ENCODE results near the gene ATAD1.
A peak's percentile ranks its signal among the peaks of the same experiment; 100 is the strongest.
"Not testable (repeated sequence)": the region's sequence is repeated elsewhere in the genome, so short reads cannot be mapped to it uniquely, and the experiment has no call there.

ATAD1 gene, protein sequence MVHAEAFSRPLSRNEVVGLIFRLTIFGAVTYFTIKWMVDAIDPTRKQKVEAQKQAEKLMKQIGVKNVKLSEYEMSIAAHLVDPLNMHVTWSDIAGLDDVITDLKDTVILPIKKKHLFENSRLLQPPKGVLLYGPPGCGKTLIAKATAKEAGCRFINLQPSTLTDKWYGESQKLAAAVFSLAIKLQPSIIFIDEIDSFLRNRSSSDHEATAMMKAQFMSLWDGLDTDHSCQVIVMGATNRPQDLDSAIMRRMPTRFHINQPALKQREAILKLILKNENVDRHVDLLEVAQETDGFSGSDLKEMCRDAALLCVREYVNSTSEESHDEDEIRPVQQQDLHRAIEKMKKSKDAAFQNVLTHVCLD

DNA sequence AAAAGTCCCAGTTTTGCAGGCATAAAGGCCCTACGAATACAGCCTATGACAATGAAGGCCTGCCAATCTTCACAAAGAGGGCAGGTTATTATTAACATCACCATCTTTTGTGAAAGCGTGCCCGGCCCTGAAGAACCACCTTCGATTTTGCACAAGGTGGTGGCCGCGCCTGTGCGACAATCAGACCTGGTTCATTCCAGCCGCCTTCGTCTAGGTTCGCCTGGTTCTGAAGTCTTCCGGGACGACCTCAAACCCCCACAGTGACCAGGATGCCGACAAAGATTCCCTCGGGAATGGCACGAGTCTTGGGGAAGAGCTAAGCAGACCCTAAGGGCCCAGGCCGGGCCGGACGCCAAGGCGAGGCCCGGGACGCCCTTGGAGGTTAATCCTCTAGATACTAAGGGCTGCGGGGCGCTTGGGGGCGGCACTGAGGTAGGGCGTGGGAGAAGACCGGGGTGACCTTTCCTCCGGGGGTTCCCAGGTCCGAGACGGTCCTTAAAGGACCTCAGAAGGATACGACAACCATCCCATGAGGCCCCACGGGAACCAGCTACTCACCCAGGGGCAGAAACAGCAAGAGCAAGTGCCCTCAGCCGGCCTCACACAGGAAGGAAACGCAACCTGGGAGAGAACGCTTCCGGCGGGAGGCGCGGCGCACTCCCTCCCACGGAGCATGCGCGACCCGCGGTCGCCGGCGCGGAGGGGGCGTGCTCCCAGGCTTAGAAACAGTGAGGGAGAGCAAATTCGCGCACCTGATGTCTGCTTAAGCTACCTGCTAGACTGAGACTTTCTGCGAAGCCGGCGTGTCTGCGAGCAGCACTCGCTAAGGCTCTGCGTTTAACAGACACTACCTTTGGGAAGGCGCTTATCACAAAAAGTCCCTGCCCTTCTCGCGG, at the start of gene ATAD1:
TSS of gene ATAD1 (minus strand) at position 618 of the 896 bp plus-strand sequence. CDS start 3,627 bp downstream, outside the sequence.
- peak; percentile 40 for DNase-seq

DNA sequence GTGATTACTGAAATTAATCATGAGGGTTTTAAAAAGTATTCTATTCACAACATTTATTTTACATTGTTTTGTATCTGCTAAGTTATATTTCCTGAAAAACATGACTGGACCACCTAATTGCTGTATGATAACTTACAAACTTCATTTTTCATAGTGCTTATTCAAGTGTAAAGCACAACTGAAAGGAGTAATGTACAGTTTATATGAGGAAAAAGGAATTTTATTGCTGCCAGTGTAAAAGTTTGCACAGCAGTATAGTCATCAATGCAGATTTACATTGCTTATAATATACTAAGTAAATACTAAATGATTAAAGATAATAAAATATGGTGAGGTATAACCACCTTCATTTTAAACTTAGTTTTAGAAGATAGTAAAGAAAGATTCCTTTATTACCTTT, 49.4 kb upstream of the ATAD1 start:
- DNase-seq, result no peak

DNA sequence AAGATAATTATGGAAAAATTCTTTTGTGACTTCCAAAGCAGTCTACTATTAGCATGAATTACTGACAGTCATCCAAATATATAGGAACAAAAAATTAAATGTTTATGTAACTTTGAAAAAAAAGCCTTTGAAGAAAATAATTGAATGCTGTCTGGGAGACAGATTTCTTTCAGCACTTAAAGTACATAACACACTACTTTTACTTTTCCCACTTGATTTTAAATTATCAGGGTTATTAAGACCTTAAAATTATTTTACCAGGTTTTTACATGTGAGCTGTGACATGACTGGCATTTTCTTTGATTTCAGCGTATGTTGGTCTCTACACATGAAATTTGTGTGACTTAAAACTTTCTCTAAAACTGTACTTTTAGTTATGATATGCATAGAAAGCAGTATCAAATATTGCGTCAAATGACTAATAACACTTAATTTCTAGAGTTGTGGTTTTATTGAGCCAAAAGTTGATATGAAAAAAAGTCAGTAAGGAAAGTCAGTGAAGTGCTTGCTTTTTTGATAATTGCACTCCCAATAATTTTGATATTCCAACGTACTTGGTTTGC, 48.5 kb upstream of the ATAD1 start:
- no peak for DNase-seq

DNA sequence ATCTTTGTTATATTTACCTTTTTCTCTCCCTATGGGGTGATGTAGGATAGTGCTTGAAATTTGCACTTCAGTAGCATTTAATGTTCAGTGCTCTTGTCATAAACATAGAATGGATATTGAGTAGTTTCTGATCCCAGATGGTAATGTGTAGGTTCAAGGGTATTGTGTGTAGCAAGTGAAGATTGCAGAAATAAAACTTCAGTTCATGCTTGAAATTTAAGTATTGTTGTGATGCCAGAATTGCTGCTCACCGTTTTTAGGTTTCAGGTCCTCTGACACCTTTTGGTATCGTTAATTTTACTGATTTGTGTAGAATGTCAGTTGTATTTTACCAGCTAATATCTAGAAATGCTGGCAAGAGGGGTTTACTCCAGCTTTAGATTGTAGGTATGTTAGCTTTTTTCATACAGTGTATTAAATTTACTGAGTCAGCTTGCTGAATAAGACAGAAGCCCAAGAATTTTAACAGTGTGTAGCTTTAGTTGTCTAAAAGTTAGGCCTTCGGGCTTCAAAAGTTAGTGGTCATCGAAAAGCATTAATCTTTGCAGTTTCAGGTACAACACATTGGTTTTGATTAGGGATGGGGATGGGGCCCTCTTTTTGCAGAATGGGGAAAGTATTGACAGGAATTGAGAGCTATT, 47.3 kb upstream of the ATAD1 start:
- DNase-seq, result no peak

DNA sequence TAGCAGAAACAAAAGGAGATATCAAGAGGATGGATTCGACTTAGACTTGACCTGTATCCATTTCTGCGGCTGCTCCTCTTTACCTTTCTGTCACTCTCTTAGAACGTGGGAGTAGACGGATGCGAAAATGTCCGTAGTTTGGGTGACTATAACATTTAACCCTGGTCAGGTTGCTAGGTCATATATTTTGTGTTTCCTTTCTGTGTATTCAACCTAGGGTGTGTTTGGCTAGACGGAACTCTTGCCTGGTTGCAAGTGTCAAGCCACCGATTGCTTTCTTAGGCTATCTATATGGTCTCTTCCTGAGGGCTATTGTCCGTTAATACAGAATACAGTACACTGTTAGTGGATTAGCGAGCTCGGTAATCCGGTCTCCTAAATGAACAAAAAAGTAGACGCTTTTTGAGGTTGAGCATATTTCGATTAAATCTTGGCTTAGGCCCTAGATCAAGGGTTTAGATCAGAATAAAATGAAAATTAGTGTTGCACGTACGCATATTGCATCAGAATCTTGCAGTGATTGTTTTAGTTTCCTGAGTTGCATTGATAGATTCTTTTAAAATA, 46.6 kb upstream of the ATAD1 start:
- DNase-seq, result no peak

DNA sequence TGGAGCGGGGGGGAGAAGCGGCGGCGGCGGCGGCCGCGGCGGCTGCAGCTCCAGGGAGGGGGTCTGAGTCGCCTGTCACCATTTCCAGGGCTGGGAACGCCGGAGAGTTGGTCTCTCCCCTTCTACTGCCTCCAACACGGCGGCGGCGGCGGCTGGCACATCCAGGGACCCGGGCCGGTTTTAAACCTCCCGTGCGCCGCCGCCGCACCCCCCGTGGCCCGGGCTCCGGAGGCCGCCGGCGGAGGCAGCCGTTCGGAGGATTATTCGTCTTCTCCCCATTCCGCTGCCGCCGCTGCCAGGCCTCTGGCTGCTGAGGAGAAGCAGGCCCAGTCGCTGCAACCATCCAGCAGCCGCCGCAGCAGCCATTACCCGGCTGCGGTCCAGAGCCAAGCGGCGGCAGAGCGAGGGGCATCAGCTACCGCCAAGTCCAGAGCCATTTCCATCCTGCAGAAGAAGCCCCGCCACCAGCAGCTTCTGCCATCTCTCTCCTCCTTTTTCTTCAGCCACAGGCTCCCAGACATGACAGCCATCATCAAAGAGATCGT, 46.0 kb upstream of the ATAD1 start:
- DNase-seq, result not testable (repeated sequence)

DNA sequence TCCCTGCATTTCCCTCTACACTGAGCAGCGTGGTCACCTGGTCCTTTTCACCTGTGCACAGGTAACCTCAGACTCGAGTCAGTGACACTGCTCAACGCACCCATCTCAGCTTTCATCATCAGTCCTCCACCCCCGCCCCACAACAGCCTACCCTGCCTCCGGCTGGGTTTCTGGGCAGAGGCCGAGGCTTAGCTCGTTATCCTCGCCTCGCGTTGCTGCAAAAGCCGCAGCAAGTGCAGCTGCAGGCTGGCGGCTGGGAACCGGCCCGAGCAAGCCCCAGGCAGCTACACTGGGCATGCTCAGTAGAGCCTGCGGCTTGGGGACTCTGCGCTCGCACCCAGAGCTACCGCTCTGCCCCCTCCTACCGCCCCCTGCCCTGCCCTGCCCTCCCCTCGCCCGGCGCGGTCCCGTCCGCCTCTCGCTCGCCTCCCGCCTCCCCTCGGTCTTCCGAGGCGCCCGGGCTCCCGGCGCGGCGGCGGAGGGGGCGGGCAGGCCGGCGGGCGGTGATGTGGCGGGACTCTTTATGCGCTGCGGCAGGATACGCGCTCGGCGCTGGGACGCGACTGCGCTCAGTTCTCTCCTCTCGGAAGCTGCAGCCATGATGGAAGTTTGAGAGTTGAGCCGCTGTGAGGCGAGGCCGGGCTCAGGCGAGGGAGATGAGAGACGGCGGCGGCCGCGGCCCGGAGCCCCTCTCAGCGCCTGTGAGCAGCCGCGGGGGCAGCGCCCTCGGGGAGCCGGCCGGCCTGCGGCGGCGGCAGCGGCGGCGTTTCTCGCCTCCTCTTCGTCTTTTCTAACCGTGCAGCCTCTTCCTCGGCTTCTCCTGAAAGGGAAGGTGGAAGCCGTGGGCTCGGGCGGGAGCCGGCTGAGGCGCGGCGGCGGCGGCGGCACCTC, 45.3 kb upstream of the ATAD1 start, which contains the start of the genes KLLN and PTEN:
TSS of gene KLLN (minus strand) at position 481 of the 891 bp plus-strand sequence. CDS start 1,046 bp downstream, outside the sequence.
TSS of gene PTEN (plus strand) at position 573 of the 891 bp plus-strand sequence. CDS start 845 bp downstream, outside the sequence.
- DNase-seq, result peak; percentile 25

DNA sequence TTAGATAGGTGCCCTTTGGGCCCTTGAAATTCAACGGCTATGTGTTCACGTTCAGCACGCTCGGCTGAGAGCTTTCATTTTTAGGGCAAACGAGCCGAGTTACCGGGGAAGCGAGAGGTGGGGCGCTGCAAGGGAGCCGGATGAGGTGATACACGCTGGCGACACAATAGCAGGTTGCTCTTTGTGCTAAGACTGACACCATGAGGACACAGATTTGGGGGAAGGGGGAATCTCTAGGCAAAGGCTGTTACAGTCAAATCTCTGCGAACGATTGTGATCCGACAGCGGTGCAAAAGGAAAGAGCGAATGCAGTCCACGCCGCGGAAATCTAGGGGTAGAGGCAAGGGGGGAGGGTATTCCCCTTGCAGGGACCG, 44.6 kb upstream of the ATAD1 start:
- no peak for DNase-seq

DNA sequence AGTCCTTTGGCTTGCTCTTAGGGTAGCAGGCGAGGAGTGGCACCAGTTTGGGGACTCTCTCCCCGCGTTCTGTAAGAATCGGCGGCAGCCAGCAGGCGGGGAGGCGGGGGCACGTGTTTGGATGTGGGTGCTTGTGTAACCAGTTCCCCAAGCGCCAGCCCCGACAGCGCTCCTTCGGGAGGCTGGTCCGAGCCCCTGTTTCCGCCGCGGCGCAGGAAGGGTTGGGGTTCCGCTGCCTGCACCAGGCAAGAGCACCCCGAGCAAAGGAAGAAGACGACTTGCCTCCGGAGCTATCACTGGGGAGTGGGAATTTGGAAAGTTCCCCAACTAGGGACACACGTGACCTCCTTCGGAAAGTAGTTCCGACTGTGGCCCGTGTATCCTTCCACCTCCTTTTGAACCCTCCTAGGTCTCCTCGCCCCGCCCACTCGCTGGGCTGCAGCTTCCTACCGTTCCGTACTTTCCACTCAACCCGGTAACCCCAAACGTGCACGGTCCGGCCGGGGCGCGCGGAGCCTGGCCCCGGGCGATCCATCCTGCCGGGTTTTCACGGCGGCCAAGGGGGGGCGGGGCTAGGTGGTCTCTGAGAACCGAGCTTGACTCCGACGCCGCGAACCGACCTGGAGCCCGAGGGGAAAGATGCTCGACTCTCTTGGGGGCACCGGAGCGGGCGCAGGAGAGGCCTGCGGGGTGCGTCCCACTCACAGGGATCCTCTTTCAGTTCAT, 44.1 kb upstream of the ATAD1 start:
- DNase-seq, result no peak

DNA sequence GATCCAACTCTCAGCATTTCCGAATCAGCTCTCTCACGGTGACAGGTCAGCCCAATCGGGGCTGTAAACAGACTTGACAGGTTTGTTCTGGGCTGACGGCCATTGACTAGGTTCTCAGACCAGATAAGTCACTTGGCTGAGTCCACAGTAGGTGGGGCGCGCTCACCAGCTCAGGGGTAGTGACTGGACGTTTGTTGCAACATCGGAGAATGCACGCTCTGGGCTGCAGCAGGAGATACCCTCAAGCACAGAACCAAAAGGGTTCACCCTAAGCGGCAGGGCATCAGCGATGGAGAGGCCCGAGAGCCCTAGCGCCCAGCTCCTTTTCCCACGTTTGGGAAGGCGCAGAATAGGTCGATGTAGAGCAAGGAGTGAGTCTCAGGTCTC, 43.5 kb upstream of the ATAD1 start:
- no peak for DNase-seq

DNA sequence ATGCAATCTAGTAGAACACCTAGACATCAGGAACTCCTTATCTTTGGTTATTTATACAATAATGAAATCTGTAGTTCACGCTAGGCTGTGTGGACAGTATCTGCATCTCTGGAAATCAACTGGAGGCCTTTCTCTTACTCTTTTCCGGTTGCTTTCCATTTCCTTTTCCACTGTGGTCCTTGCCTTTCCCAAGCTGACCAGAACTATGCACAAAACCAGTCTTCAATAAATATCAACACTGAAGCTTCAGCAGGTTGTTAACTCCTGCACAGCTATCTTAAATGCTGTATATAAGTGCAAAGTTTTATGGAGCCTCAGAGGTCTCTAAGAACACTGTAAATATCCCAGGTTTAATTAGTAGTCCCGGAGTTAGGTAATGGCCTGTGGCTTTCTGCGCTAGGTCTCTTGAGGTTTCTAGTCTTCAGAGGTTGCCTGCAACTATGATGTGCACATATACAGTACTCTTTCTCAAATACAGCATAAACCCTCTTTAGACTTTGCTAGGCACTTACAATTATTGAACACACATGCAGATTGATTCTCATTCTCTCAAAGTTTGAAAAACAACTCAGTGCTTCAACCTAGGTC, 42.9 kb upstream of the ATAD1 start:
- DNase-seq, result no peak

DNA sequence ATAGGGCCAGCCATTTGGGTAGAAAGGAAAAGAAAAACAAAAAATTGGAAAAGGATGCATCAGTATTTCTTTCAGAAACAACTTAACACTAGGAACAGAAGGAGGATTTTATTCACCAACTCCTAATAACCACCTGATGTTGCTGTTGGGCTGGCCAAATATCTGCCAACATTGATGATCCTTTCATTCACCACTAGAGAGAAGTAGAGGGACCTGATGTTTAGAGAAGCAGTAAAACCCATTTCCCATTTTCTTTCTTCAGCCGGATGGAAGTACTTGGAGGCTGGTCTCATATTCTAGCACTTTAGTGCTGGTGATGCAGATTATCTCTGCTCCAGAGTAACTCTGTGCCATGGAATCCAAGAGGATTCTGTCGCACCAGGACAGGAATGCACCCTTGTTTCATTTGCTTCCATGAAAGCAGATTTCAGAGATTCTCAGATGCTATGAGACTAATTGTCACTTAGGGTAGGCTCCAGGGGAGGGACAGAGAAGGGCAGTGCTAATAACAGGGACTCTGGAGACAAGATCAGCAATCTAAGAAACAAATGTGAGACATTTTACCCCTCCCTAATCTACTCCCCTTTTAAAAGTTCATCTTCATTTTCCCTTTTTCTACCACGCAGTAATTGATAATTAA, 42.2 kb upstream of the ATAD1 start:
- DNase-seq, result peak; percentile 18

DNA sequence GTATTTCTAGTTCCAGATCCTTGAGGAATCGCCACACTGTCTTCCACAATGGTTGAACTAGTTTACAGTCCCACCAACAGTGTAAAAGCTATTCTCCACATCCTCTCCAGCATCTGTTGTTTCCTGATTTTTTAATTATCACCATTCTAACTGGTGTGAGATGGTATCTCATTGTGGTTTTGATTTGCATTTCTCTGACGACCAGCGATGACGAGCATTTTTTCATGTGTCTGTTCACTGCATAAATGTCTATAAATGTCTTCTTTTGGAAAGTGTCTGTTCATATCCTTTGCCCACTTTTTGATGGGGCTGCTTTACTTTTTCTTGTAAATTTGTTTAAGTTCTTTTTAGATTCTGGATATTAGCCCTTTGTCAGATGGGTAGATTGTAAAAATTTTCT, 37.6 kb upstream of the ATAD1 start:
- not testable (repeated sequence) for DNase-seq

DNA sequence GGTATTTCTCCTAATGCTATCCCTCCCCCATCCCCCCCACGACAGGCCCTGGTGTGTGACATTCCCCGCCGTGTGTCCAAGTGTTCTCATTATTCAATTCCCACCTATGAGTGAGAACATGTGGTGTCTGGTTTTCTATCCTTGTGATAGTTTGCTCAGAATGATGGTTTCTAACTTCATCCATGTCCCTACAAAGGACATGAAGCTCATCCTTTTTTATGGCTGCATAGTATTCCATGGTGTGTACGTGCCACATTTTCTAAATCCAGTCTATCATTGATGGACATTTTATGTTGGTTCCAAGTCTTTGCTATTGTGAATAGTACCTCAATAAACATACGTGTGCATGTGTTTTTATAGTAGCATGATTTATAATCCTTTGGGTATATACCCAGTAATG, 37.2 kb upstream of the ATAD1 start:
- not testable (repeated sequence) for DNase-seq

DNA sequence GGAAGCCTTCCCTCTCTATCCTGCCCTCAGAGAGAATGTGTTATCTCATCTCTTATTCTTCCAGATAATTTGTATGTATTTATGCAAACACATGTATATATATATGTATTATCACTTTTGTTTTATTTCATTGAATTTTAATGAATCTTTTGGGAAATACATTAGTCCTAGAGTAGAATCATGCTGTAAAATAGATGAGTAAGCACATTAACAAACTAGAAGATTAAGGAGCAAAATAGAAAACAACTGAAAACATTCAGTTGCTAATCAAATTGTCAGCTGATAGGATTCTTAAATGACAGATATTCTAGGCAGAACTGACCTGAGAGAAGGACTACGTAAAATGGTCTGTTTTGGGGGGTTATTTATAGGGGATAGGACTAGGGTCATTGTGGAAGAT, 34.1 kb upstream of the ATAD1 start:
- DNase-seq, result no peak

DNA sequence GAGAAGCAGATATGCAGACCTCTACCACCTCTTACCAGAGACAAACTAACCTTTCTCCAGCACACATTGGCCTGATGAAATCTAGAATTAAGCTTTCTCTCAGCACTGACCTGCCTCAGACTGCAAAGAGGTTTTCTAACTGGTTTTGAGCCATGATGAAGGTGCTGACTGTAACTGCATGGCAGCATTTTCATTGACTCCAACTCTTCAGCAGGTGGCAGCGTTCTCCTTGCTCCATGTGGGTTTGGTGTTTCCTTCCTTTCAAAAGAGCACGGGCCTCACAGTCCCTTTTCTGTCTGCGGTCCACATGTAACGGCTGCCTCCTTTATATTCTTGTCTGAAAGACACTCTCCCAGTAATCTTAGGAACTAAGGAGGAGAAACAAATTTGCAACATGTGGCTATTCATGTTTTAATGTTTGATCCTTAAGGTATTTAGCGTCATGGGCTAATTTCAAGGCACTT, 32.7 kb upstream of the ATAD1 start:
- DNase-seq, result no peak

DNA sequence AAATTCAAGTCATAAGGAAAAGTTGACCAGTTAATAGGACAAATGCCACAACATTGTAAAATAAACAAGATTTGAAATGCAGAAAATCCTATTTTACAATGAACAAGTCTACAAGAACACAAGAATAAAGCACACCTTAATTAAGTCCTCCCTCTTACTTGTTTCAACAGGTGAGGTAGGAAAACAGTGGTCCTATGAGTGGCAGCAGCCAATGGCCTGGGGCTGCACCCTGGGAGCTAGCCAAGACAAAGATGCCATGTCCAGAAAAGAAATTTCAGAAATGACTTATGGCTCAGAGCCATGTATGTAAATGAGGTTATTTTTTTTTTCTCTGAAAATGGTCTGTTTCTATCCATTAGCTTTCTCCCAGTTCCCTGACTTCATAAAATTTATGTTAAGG, 31.0 kb upstream of the ATAD1 start:
- no peak for DNase-seq

DNA sequence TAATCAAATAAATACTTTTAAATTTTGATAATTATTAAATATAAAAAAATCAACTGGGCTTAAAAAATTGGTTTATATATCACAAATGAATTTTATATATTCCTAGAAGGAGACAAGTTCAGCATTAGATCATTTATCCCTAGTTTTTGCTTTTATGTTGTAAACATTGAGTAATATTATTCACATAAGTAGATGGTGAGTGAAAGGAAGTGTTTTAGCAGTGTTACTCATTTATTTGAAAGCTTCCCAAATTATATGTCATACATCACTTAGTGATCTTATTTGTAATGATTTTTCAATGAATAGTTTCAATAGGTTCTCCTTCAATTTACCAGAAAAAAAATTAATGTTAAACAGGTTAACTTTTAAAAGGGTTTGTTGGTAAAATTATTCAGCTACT, 29.5 kb upstream of the ATAD1 start:
- DNase-seq, result no peak

DNA sequence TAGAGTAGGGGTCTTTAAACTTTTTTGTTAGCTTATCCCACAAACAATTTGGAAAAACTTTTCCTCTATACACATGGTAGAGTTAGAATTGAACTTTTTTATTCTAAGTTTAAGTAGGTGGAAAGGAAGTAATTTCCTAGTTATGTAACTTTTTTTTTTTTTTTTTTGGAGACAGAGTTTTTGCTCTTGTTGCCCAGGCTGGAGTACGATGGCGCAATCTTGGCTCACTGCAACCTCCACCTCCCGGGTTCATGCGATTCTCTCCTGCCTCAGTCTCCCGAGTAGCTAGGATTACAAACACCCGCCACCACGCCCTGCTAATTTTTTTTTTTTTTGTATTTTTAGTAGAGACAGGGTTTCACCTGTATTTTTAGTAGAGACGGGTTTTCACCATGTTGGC, 28.7 kb upstream of the ATAD1 start:
- not testable (repeated sequence) for DNase-seq

DNA sequence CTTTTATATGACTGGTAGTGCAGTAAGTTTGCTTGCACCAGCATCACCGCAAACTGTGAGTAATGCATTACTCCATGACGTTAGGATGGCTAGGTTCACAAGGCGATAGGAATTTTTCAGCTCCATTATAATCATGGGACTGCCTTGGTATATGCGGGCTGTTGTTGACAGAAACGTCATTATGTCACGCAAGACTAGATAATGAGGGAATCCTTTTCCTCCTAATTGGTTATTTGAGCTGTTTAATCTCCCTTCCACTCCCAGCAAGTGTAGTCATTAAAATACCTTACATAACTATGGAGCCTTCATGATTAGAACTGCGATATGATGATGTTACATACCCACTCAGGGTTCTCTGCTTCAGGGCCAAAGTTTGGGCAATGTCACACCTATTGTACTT, 28.0 kb upstream of the ATAD1 start:
- no peak for DNase-seq

Measured in NCI-H524 treated with DMSO at 0.1 percent for 48 hours (cell line).